Activated T-cell treated with anti-CD3 and anti-CD28 coated beads, Interleukin-2, amount 50 U/mL, for 24 hours (primary cell): ENCODE data around the gene TMIGD3.

Source experiments
- DNase-seq: peaks from one replicate; pipeline ENCODE4 v3.0.0-alpha.2; 2020
- H3K27ac Mint-ChIP-seq: 2 replicates; pipeline ENCODE4 v1.8.0; 2020; ENCODE audit warnings: mild to moderate bottlenecking, mixed read lengths
- H3K27me3 Mint-ChIP-seq: 2 replicates; pipeline ENCODE4 v1.8.0; 2020; ENCODE audit warnings: mixed read lengths
- H3K36me3 Mint-ChIP-seq: 2 replicates; pipeline ENCODE4 v1.8.0; 2020; ENCODE audit warnings: low read depth, mixed read lengths
- H3K4me1 Mint-ChIP-seq: 2 replicates; pipeline ENCODE4 v1.8.0; 2020; ENCODE audit warnings: low read depth, mixed read lengths
- H3K4me3 Mint-ChIP-seq: 2 replicates; pipeline ENCODE4 v1.8.0; 2020; ENCODE audit warnings: mild to moderate bottlenecking, moderate library complexity, mixed read lengths
- H3K9me3 Mint-ChIP-seq: 2 replicates; pipeline ENCODE4 v1.8.0; 2020; ENCODE audit warnings: mixed read lengths

Gene TMIGD3

GRCh38 chr1:111515291-111516004, 12.0 kb upstream of the TMIGD3 start:
- H3K9me3 Mint-ChIP-seq = no peaks in the 10 kb centered on the region
- H3K4me1 Mint-ChIP-seq = peaks cover 53% of the 10 kb centered on the region
- no peaks in the 10 kb centered on the region for H3K27me3 Mint-ChIP-seq
- peak overlapping the region; percentile 61 for H3K4me3 Mint-ChIP-seq
- no peaks in the 10 kb centered on the region for H3K36me3 Mint-ChIP-seq
- no peak overlapping the region for H3K27ac Mint-ChIP-seq
- peak; percentile 60 for DNase-seq

GRCh38 chr1:111513410-111514020, 10.1 kb upstream of the TMIGD3 start:
- H3K4me1 Mint-ChIP-seq = peaks cover 61% of the 10 kb centered on the region
- H3K27me3 Mint-ChIP-seq = no peaks in the 10 kb centered on the region
- H3K36me3 Mint-ChIP-seq = no peaks in the 10 kb centered on the region
- H3K9me3 Mint-ChIP-seq = no peaks in the 10 kb centered on the region
- H3K4me3 Mint-ChIP-seq = no peak overlapping the region
- H3K27ac Mint-ChIP-seq = no peak overlapping the region
- DNase-seq = no peak

- no peak overlapping the region for H3K27ac Mint-ChIP-seq
- H3K4me3 Mint-ChIP-seq = no peak overlapping the region
- DNase-seq = no peak
- H3K4me1 Mint-ChIP-seq = peaks cover 61% of the 10 kb centered on the region
- no peaks in the 10 kb centered on the region for H3K9me3 Mint-ChIP-seq
- H3K27me3 Mint-ChIP-seq = no peaks in the 10 kb centered on the region
- no peaks in the 10 kb centered on the region for H3K36me3 Mint-ChIP-seq
These were observed 9.5 kb upstream of the TMIGD3 start for GRCh38 chr1:111512931-111513330.

DNA sequence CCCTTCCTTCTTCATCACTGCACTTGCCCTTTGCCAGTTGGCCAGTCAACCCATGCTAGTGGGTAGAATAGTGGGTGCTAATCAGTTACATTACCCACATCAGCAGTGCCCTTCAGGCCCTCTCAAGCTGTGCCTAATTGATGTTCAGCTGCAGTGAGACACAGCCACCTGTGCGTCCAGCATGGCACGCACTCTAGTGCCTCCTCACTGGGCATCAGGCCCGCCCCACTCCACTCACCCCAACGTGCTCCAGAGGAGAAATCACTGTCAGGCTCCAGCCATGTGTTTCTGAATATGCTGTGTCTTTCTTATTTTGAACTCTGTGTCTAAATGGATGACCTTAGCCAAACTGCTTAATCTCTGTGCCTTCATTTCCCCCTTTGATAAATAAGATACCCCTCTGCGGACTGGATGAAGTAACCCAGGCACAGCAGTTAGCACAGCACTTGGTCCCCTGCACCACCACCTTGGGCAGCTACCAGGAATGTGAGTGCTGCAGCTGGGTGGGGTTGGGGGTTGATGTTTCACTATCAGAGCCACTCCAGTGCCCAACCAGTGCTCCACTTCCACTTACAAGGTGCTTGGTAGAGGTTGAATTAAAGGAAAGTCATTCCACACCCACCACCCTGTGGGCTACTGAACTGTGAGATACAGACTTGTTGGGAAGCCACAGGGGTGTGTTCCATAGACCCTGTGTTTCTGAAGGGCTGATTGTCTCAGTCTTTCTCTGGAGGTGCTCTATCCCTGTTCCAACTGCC, 8.9 kb upstream of the TMIGD3 start:
- H3K4me1 Mint-ChIP-seq = peaks cover 61% of the 10 kb centered on the region
- no peaks in the 10 kb centered on the region for H3K36me3 Mint-ChIP-seq
- no peaks in the 10 kb centered on the region for H3K9me3 Mint-ChIP-seq
- H3K27me3 Mint-ChIP-seq = no peaks in the 10 kb centered on the region
- no peak overlapping the region for H3K4me3 Mint-ChIP-seq
- DNase-seq = no peak
- no peak overlapping the region for H3K27ac Mint-ChIP-seq

- DNase-seq = no peak
- Mint-ChIP-seq H3K27ac (no peak overlapping the region), H3K4me1 (peaks cover 57% of the 10 kb centered on the region), H3K27me3 (no peaks in the 10 kb centered on the region), H3K36me3 (no peaks in the 10 kb centered on the region), H3K9me3 (no peaks in the 10 kb centered on the region), H3K4me3 (no peak overlapping the region)
These were observed 7.9 kb upstream of the TMIGD3 start for GRCh38 chr1:111511370-111511769.

- no peak overlapping the region for H3K27ac Mint-ChIP-seq
- no peaks in the 10 kb centered on the region for H3K9me3 Mint-ChIP-seq
- H3K27me3 Mint-ChIP-seq = no peaks in the 10 kb centered on the region
- H3K36me3 Mint-ChIP-seq = no peaks in the 10 kb centered on the region
- peaks cover 58% of the 10 kb centered on the region for H3K4me1 Mint-ChIP-seq
- no peak overlapping the region for H3K4me3 Mint-ChIP-seq
- DNase-seq = no peak
These were observed 6.6 kb upstream of the TMIGD3 start for GRCh38 chr1:111509997-111510375.

DNA sequence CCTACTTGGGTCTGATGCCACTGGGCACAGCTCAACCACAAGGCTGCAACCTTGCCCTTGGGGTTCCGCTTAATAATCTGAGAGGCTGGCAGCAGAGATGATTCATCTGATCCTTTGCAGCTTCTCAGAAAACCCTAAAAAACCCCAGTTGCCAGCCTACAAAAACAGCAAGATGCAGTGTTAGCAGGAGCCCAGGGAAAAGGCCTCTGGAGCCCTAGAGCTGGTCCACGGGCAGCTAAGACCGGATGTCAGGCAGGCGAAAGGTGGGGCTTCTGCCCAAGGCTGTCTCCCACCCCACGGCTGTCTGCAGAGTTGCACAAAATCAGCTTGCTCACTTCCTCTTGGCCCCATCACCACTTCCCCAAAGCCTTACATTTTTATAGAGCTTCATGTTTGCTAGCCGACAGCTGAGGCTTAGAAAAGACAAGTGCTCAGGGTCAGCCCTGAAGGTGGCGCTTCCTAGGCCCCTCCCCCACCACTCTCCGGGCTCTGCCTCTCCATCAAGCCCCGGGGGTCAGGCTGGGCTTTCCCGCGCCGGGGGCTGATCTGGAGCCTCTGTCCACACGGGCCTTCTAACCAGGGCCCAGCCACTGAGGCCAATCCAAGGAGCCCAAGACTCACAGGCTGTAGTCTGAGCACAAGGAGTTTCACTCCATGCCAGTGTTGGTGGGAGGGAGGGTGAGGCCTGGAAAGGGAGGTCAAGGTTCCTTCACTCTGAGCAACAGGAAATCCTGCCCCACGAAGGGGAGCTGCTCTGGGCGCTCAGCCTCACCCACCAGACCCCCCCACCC, 4.2 kb upstream of the TMIGD3 start:
- Mint-ChIP-seq H3K9me3 (no peaks in the 10 kb centered on the region), H3K36me3 (no peaks in the 10 kb centered on the region), H3K27ac (peak overlapping the region; percentile 96), H3K4me3 (peak overlapping the region; percentile 66), H3K27me3 (no peaks in the 10 kb centered on the region), H3K4me1 (peaks cover 66% of the 10 kb centered on the region)
- peak; percentile 78 for DNase-seq

- H3K27ac Mint-ChIP-seq = peak overlapping the region; percentile 81
- H3K36me3 Mint-ChIP-seq = no peaks in the 10 kb centered on the region
- no peaks in the 10 kb centered on the region for H3K9me3 Mint-ChIP-seq
- H3K4me1 Mint-ChIP-seq = peaks cover 68% of the 10 kb centered on the region
- DNase-seq = no peak
- no peaks in the 10 kb centered on the region for H3K27me3 Mint-ChIP-seq
- H3K4me3 Mint-ChIP-seq = no peak overlapping the region
These were observed 3.1 kb upstream of the TMIGD3 start for GRCh38 chr1:111506561-111506960.

DNA sequence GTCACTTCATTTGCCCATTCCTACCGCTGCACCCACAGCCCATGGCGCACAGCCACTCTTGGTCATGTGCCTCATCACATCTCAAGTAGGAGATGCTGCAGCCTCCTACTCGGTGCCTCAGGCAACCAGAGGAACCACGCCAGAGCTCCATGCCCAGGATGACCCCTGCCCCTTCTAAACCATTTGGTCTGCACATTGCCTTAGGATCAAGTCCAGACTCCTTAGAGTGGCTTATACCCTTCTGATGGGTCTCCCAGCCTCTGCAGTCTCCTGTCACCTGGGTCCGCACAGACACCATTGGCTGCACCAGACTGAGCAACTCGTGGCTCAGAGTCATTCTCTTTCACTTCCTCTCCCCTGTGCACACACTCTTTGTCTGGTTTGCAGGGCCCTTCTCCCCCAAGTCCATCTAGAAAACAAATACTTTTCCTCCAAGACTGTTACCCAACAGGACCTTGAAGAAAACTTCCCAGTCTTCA, 2.2 kb upstream of the TMIGD3 start:
- Mint-ChIP-seq H3K27me3 (no peaks in the 10 kb centered on the region), H3K9me3 (no peaks in the 10 kb centered on the region), H3K36me3 (no peaks in the 10 kb centered on the region), H3K4me3 (no peak overlapping the region), H3K27ac (peak overlapping the region; percentile 81), H3K4me1 (peaks cover 71% of the 10 kb centered on the region)
- DNase-seq = no peak

DNA sequence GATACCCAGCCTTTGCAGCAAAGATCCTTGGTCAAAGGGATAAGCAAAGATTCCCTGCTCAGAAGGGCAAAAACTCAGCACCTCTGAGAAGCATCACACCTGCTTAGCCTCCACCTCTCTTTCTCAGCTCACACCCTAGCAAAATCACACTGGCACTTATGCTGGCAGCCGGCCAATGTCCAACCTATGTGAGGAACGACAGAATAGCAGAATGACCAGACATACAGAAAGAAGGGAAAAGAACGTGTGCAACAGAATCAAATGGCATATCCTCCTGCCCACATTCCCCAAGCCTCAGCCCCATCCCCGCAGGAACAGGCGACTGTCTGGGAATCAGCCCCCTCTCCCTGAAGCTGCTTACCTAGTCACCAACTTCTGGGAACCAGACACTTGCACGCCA, 664 bp upstream of the TMIGD3 start:
- Mint-ChIP-seq H3K27me3 (no peaks in the 10 kb centered on the region), H3K9me3 (no peaks in the 10 kb centered on the region)

GRCh38 chr1:111501645-111502044, 1.8 kb downstream of the TMIGD3 start:
- Mint-ChIP-seq H3K9me3 (peaks cover 7% of the 10 kb centered on the region), H3K4me1 (peaks cover 62% of the 10 kb centered on the region), H3K27me3 (no peaks in the 10 kb centered on the region), H3K27ac (no peak overlapping the region), H3K36me3 (peaks cover 1% of the 10 kb centered on the region), H3K4me3 (no peak overlapping the region)
- DNase-seq = no peak

More for the DNA sequence above, 664 bp upstream of the TMIGD3 start:
- Mint-ChIP-seq H3K4me1 (peaks cover 64% of the 10 kb centered on the region), H3K27ac (no peak overlapping the region), H3K4me3 (no peak overlapping the region), H3K36me3 (no peaks in the 10 kb centered on the region)
- DNase-seq = no peak

DNA sequence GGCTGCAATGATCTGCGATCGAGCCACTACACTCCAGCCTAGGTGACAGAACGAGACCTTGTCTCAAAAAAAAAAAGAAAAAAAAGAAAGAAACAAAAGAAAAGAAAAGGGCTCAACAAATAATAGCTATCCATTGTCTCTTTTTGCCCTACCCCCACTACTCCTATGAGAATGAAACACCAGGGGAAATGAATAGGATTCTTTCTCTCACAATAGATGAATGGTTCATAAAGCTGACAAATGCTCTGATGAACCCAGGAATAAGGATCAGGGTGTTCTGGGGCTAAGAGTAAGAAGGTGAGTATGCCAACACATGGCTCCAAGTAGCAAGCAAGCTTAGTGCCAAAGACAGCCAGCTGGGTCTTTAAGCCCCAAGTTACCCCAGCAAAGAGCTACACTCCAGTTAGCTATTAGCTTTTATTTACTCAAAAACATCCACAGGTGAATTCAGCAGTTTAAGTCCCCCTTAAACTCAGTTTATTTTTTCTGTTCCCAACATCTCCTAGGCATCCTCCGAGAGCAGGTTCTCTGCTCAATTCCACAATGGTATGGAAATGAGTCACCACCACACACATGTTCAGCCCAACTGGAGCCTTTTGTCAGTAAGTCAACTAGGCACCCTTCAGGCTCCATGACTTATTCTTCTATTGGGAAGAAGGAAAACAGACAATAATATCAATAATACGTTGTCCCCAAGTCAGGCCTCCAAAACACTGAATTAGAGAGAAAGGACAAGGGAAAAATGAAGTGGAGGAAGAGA, 4.2 kb downstream of the TMIGD3 start:
- peaks cover 47% of the 10 kb centered on the region for H3K4me1 Mint-ChIP-seq
- DNase-seq = no peak
- peaks cover 19% of the 10 kb centered on the region for H3K9me3 Mint-ChIP-seq
- peaks cover 1% of the 10 kb centered on the region for H3K36me3 Mint-ChIP-seq
- no peak overlapping the region for H3K4me3 Mint-ChIP-seq
- H3K27ac Mint-ChIP-seq = no peak overlapping the region
- H3K27me3 Mint-ChIP-seq = no peaks in the 10 kb centered on the region

DNA sequence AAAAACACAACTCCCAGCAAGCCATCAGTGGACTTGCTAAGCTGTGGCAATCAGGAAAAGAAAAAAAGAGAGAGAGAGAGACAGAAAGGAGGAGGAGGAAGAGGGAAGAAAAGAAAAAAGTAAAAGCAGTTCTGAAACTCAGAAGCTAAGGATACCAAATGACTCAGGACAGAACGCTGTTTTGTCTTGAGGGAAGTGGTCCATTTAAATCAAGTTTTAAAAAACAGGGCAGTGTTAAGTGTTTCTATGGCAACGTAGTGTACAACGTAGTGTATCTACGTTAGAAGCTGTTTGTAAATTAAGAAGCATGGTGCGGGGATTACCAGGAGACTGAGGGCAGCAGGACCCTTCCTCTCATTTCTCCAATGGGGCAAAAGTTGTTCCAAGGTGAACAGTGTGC, 5.8 kb downstream of the TMIGD3 start:
- H3K4me3 Mint-ChIP-seq = no peak overlapping the region
- peaks cover 31% of the 10 kb centered on the region for H3K4me1 Mint-ChIP-seq
- H3K27me3 Mint-ChIP-seq = no peaks in the 10 kb centered on the region
- no peak for DNase-seq
- peaks cover 1% of the 10 kb centered on the region for H3K36me3 Mint-ChIP-seq
- peaks cover 20% of the 10 kb centered on the region for H3K9me3 Mint-ChIP-seq
- H3K27ac Mint-ChIP-seq = peak overlapping the region; percentile 60

DNA sequence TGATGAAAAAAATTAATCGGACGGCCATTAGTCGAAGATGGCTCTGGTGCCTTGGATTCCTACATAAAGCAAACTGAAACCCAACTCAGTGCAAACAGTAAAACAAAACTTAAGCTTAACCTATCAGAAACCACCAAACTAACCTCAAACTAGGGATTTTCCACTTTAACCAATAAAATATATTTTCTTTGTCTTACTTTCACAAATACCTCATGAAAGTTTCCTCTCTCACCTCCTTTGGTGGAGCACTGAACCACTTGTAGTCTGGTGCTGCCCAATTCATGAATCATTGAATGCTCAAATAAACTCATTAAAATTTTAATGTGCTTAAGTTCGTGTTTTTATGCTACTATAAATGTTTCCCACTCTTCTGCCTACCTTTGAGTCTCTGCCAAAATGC, 7.0 kb downstream of the TMIGD3 start:
- H3K27ac Mint-ChIP-seq = peak overlapping the region; percentile 24

More for the DNA sequence above, 7.0 kb downstream of the TMIGD3 start:
- no peak for DNase-seq
- peaks cover 20% of the 10 kb centered on the region for H3K9me3 Mint-ChIP-seq
- H3K4me3 Mint-ChIP-seq = no peak overlapping the region
- H3K4me1 Mint-ChIP-seq = peaks cover 36% of the 10 kb centered on the region
- H3K36me3 Mint-ChIP-seq = peaks cover 1% of the 10 kb centered on the region
- no peaks in the 10 kb centered on the region for H3K27me3 Mint-ChIP-seq
